Breast epithelium (tissue), 3 donors: Measurements from ENCODE around the gene PAPOLB.

Source experiments
- CTCF ChIP-seq, 3 donors: fragments of 450-650 bp; IDR thresholded peaks; one replicate each; pipeline ENCODE4 v1.5.1; 2016 to 2017; ENCODE audit warnings: antibody characterized with exemption in 3 of 3, mild to moderate bottlenecking in 3 of 3, moderate library complexity in 3 of 3
- POLR2A ChIP-seq: fragments of 450-650 bp; IDR thresholded peaks from one replicate; pipeline ENCODE4 v1.6.1; 2016; ENCODE audit warnings: antibody characterized with exemption, mild to moderate bottlenecking, moderate library complexity

GRCh38 chr7:4871930-4872675 lies 10.3 kb upstream of the PAPOLB start:
- TF ChIP-seq POLR2A (no peak), CTCF (IDR thresholded peaks at IDR 0.05) (no peak)
